Measurements from ENCODE around the gene PTTG1. TPM values are rescaled to one million over a fixed set of nuclear protein-coding genes. Genes with fewer than 3 reads are reported as not detected.

The PTTG1 gene
- total RNA-seq, 2 donors from 2014 or later, result 112 to 137 TPM

DNA sequence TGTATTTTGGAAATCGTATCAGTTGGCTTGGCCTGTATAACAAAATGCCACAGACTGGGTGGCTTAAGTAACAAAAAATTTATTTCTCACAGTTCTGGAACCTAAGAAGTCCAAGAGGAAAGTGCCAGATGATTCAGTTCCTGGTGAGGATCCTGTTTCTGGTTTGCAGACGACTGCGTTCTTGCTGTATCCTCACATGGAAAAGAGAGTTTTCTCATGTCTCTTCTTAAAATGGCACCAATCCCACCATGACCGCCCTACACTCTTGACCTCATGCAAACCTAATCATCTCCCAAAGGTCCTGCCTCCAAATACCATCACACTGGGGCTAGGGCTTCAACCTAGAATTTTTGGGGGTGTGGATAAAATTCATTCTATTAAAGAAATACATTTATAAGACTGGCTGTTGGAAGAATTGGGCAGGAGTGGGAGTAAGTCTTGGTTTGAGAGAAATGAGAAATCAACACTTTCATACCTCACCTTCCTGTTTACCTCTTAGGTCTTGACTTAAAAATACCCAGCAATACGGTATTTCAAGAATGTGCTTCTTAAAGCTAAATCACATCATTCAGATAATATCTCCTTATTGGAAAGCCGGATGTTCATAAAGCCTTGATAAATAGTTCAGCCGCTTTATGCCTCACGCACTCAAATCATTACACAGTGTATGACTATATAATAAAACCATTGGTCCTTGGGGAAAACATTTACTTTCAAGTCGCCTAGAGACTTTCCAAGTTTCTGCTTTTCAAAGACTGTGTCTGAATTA is 28.7 kb downstream of the PTTG1 start:
- Mint-ChIP-seq H3K4me1 (ENCODE audit: low read depth) (peaks cover 11% of the 10 kb centered on the region), H3K27ac (no peak overlapping the region), H3K36me3 (ENCODE audit: insufficient read depth in 2 of 2) (peaks cover 0 to 3% of the 10 kb centered on the region in 2 donors), H3K4me3 (no peak overlapping the region), H3K9me3 (peaks cover 2 to 3% of the 10 kb centered on the region in 2 donors), H3K27me3 (ENCODE audit: low read depth) (no peaks in the 10 kb centered on the region)
- ATAC-seq (replicated peaks in 1 of 2) (peak in 1 of 2 donors; percentile 52), DNase-seq (no peak)

DNA sequence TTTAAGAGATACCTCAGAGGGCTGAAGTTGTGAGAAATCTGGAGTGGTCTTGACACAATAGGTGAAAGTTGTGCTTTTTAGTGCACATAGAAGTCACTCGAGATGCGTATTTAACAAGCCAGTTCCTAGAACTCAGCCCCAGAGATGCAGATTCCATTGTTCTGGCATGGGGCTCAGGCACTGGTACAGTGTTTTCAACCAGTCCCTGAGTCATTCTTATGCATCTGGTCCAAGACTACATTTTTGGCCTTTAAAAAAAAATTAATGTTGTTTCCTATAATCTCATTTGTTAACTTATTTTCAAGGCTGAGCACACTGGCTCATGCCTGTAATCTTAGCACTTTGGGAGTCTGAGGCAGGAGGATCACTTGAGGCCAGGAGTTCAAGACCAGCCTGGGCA is 29.6 kb downstream of the PTTG1 start:
- DNase-seq, result no peak
- Mint-ChIP-seq H3K9me3 (peaks cover 2 to 3% of the 10 kb centered on the region in 2 donors), H3K27ac (no peak overlapping the region), H3K36me3 (ENCODE audit: insufficient read depth in 2 of 2) (peaks cover 0 to 3% of the 10 kb centered on the region in 2 donors), H3K27me3 (ENCODE audit: low read depth) (no peaks in the 10 kb centered on the region), H3K4me3 (no peak overlapping the region), H3K4me1 (ENCODE audit: low read depth) (peaks cover 11% of the 10 kb centered on the region)
- no peak for ATAC-seq (replicated peaks in 1 of 2)

DNA sequence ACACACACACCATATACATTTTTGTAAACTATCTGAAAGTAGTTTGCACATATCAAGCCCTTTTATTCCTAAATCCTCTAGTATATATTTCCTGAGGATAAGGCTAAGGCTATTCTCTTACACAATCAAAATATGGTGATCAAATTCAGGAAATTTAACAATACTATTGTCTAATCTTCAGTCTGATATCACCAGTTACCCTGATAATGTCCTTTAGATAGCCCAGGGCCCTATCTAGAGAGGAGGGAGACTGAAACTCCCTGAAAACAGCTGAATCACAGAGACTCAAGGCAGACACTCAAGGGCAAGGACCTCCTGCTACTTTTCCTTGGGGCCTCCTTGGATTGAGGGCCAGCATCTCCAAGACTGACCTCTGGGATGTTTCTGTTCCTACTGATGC is 30.4 kb downstream of the PTTG1 start:
- H3K4me1 Mint-ChIP-seq (ENCODE audit: low read depth), result peaks cover 11% of the 10 kb centered on the region
- no peaks in the 10 kb centered on the region for H3K27me3 Mint-ChIP-seq (ENCODE audit: low read depth)
- peaks cover 2 to 3% of the 10 kb centered on the region in 2 donors for H3K9me3 Mint-ChIP-seq
- ATAC-seq (replicated peaks in 1 of 2), result no peak
- peak overlapping the region; percentile 6 for H3K27ac Mint-ChIP-seq
- no peak overlapping the region for H3K4me3 Mint-ChIP-seq
- H3K36me3 Mint-ChIP-seq (ENCODE audit: insufficient read depth in 2 of 2), result peaks cover 0 to 3% of the 10 kb centered on the region in 2 donors
- no peak for DNase-seq

DNA sequence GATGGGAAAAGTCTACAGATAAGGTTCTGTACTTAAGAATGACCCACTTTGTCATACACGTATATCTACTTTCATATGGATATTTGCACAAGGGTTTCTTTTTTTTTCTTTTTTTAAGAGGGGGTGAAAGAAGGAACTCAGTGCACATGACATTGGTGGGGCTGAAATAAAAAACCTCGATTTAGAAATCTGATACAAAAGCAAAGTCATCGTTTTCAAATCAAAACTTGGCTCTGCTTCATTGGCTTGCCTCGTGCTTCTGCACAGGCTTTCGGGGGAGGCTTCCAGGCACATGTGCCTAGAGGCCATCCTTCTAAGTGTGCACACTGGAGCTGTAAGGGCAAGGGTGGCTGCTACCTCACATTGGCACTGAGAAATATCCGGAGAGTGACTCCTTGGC is 31.1 kb downstream of the PTTG1 start:
- H3K9me3 Mint-ChIP-seq, result peaks cover 2 to 3% of the 10 kb centered on the region in 2 donors
- ATAC-seq (replicated peaks in 1 of 2) (no peak), DNase-seq (no peak)
- H3K27ac Mint-ChIP-seq, result no peak overlapping the region
- peaks cover 0 to 3% of the 10 kb centered on the region in 2 donors for H3K36me3 Mint-ChIP-seq (ENCODE audit: insufficient read depth in 2 of 2)
- no peak overlapping the region for H3K4me3 Mint-ChIP-seq
- no peaks in the 10 kb centered on the region for H3K27me3 Mint-ChIP-seq (ENCODE audit: low read depth)
- H3K4me1 Mint-ChIP-seq (ENCODE audit: low read depth), result peaks cover 11% of the 10 kb centered on the region

DNA sequence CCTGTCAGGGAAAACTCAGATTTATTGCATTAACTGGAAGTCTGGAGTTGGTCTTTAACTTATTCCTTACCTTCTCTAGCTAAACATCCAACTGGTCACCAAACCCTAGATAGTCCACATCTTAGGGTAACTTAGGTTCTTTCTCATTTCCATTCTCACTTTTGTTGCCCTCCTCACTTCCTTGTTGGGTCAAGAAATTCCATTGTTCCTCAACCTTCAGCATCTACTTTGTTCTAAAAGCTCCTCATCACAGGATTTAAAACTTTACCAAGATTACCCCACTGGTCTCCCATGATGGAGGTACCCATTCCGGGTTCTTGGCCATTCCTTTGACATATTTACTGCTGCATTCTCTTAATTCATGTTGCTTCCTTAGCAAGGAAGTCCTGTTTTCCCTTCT is 32.1 kb downstream of the PTTG1 start:
- Mint-ChIP-seq H3K9me3 (peaks cover 2 to 4% of the 10 kb centered on the region in 2 donors), H3K27ac (no peak overlapping the region), H3K4me3 (no peak overlapping the region), H3K4me1 (ENCODE audit: low read depth) (peaks cover 13% of the 10 kb centered on the region), H3K27me3 (ENCODE audit: low read depth) (no peaks in the 10 kb centered on the region), H3K36me3 (ENCODE audit: insufficient read depth in 2 of 2) (peaks cover 0 to 3% of the 10 kb centered on the region in 2 donors)
- ATAC-seq (replicated peaks in 1 of 2) (no peak), DNase-seq (no peak)

DNA sequence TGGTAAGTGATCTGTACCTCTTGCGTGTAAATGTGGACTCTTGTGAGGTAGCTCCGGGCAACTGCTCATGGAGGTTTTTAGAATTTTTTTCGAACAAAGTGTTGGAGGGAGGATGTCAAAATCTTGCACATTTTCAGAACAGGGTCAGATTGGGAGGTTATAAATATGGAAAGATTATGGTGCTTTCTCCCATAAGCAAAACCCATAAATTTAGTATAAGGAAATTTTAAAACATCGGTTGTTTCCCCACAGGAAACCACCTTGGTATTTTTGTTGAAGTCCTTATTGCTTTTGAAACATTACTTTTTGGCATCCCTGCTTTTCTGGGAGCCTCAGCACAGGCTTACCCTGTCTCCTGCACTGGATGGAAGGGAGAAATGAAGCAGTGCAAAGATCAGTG is 33.9 kb downstream of the PTTG1 start:
- Mint-ChIP-seq H3K4me3 (no peak overlapping the region), H3K9me3 (peaks cover 0 to 5% of the 10 kb centered on the region in 2 donors), H3K36me3 (ENCODE audit: insufficient read depth in 2 of 2) (no peaks in the 10 kb centered on the region), H3K4me1 (ENCODE audit: low read depth) (peaks cover 13% of the 10 kb centered on the region), H3K27me3 (ENCODE audit: low read depth) (no peaks in the 10 kb centered on the region), H3K27ac (no peak overlapping the region)
- ATAC-seq (replicated peaks in 1 of 2) (no peak), DNase-seq (no peak)

GRCh38 chr5:160456480-160457177 is 35.0 kb downstream of the PTTG1 start:
- Mint-ChIP-seq H3K27me3 (ENCODE audit: low read depth) (no peaks in the 10 kb centered on the region), H3K4me3 (no peak overlapping the region), H3K27ac (no peak overlapping the region), H3K36me3 (ENCODE audit: insufficient read depth in 2 of 2) (no peaks in the 10 kb centered on the region), H3K4me1 (ENCODE audit: low read depth) (peaks cover 13% of the 10 kb centered on the region), H3K9me3 (peaks cover 0 to 5% of the 10 kb centered on the region in 2 donors)
- no peak for ATAC-seq (replicated peaks in 1 of 2)
- DNase-seq, result no peak

DNA sequence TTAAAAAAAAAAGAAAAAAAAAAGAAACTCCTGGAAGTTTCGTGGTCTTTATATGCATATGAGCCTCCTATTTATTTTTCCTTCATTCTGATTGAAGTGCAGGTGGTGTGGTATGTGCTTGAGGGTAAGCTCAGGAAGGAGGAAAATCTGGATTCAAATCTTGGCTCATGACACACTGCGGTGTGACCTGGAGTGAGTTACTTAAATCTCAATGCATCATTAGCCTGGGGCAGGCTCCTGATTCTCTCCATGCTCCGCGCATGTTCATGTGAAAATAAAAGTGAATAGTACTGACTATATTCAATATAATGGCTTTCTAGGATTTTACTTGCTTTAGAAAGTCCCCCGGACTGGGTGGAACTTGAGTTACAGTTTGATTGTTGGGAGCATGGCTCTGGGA is 35.6 kb downstream of the PTTG1 start:
- H3K4me3 Mint-ChIP-seq, result no peak overlapping the region
- H3K9me3 Mint-ChIP-seq, result peaks cover 0 to 5% of the 10 kb centered on the region in 2 donors
- peaks cover 17% of the 10 kb centered on the region for H3K4me1 Mint-ChIP-seq (ENCODE audit: low read depth)
- ATAC-seq (replicated peaks in 1 of 2), result no peak
- H3K36me3 Mint-ChIP-seq (ENCODE audit: insufficient read depth in 2 of 2), result no peaks in the 10 kb centered on the region
- no peak for DNase-seq
- H3K27ac Mint-ChIP-seq, result no peak overlapping the region
- no peaks in the 10 kb centered on the region for H3K27me3 Mint-ChIP-seq (ENCODE audit: low read depth)

- peak; percentile 76 to 85 for ATAC-seq (replicated peaks in 1 of 2)
- DNase-seq, result no peak
- Mint-ChIP-seq H3K36me3 (ENCODE audit: insufficient read depth in 2 of 2) (no peaks in the 10 kb centered on the region), H3K27me3 (ENCODE audit: low read depth) (no peaks in the 10 kb centered on the region), H3K9me3 (peaks cover 0 to 5% of the 10 kb centered on the region in 2 donors), H3K4me3 (peak overlapping the region; percentile 41 to 50), H3K27ac (no peak overlapping the region), H3K4me1 (ENCODE audit: low read depth) (peaks cover 32% of the 10 kb centered on the region)
Observed at GRCh38 chr5:160458806-160459800, 37.4 kb downstream of the PTTG1 start.

GRCh38 chr5:160460377-160461049 is 38.9 kb downstream of the PTTG1 start:
- no peak overlapping the region for H3K27ac Mint-ChIP-seq
- no peaks in the 10 kb centered on the region for H3K27me3 Mint-ChIP-seq (ENCODE audit: low read depth)
- H3K4me3 Mint-ChIP-seq, result no peak overlapping the region
- DNase-seq (no peak), ATAC-seq (replicated peaks in 1 of 2) (no peak)
- no peaks in the 10 kb centered on the region for H3K36me3 Mint-ChIP-seq (ENCODE audit: insufficient read depth in 2 of 2)
- peaks cover 0 to 5% of the 10 kb centered on the region in 2 donors for H3K9me3 Mint-ChIP-seq
- peaks cover 46% of the 10 kb centered on the region for H3K4me1 Mint-ChIP-seq (ENCODE audit: low read depth)

DNA sequence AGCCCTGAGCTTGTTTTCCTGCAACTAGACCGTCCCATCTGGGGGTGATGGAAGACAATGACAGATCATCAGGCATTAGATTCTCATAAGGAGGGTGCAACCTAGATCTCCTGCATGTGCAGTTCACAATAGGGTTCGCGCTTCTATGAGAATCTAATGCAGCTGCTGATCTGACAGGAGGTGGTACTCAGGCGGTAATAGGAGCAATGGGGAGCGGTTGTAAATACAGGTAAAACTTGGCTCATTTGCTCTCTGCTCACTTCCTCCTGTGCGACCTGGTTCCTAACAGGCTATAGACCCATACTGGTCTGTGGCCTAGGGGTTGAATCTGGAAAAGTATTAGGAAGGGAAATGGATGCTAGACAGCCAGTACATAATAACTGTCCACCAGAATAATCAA is 39.7 kb downstream of the PTTG1 start:
- Mint-ChIP-seq H3K4me3 (no peak overlapping the region), H3K27ac (no peak overlapping the region), H3K9me3 (peaks cover 0 to 5% of the 10 kb centered on the region in 2 donors), H3K36me3 (ENCODE audit: insufficient read depth in 2 of 2) (no peaks in the 10 kb centered on the region), H3K4me1 (ENCODE audit: low read depth) (peaks cover 54% of the 10 kb centered on the region), H3K27me3 (ENCODE audit: low read depth) (no peaks in the 10 kb centered on the region)
- ATAC-seq (replicated peaks in 1 of 2) (no peak), DNase-seq (no peak)

DNA sequence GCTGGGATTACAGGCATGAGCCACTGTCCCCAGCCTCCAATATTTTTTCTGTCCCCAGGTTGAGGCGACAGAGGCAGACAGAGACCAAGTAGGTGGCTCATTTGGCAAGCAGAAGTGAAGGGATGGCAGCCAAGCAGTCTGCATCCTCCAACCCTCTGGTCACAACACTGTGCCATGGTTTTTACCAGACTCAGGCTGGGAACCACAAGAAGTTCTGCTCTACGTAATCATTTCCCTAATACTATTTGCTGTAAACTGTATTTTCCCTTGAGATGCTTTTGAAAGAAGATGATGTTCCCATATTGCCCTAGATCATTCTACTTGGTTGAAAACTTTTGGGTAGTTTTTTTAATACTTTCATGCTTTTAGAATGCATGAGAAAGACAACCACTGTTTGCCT is 40.5 kb downstream of the PTTG1 start:
- H3K4me3 Mint-ChIP-seq, result no peak overlapping the region
- H3K4me1 Mint-ChIP-seq (ENCODE audit: low read depth), result peaks cover 62% of the 10 kb centered on the region
- no peak for ATAC-seq (replicated peaks in 1 of 2)

More for the DNA sequence above, 40.5 kb downstream of the PTTG1 start:
- H3K36me3 Mint-ChIP-seq (ENCODE audit: insufficient read depth in 2 of 2), result no peaks in the 10 kb centered on the region
- no peak overlapping the region for H3K27ac Mint-ChIP-seq
- peaks cover 0 to 5% of the 10 kb centered on the region in 2 donors for H3K9me3 Mint-ChIP-seq
- H3K27me3 Mint-ChIP-seq (ENCODE audit: low read depth), result no peaks in the 10 kb centered on the region
- no peak for DNase-seq

Data from activated T-cell treated with anti-CD3 and anti-CD28 coated beads, Interleukin-2, amount 50 U/mL, for 72 hours (primary cell).